ENCODE results near the gene RAX2.

- TF ChIP-seq, protein P1, sequence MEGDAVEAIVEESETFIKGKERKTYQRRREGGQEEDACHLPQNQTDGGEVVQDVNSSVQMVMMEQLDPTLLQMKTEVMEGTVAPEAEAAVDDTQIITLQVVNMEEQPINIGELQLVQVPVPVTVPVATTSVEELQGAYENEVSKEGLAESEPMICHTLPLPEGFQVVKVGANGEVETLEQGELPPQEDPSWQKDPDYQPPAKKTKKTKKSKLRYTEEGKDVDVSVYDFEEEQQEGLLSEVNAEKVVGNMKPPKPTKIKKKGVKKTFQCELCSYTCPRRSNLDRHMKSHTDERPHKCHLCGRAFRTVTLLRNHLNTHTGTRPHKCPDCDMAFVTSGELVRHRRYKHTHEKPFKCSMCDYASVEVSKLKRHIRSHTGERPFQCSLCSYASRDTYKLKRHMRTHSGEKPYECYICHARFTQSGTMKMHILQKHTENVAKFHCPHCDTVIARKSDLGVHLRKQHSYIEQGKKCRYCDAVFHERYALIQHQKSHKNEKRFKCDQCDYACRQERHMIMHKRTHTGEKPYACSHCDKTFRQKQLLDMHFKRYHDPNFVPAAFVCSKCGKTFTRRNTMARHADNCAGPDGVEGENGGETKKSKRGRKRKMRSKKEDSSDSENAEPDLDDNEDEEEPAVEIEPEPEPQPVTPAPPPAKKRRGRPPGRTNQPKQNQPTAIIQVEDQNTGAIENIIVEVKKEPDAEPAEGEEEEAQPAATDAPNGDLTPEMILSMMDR (IDR thresholded peaks at IDR 0.05; ENCODE audit: low read length), result no peak
- TF ChIP-seq EZH2 (optimal IDR thresholded peaks at IDR 0.05; ENCODE audit: low read depth, low read length), result no peak
- no peak for TF ChIP-seq EZH2phosphoT487 (IDR thresholded peaks at IDR 0.05; ENCODE audit: low read length)
Observed at GRCh38 chr19:3804429-3804828, 32.4 kb upstream of the RAX2 start.
